Left forelimb (tissue), 1 donor: ENCODE data around the gene QSOX1.
"Not testable (repeated sequence)": the region's sequence is repeated elsewhere in the genome, so short reads cannot be mapped to it uniquely, and the experiment has no call there.

Experiments used
- DNase-seq: peaks from one replicate; pipeline ENCODE4 v3.0.0-alpha.2; 2018; ENCODE audit warnings: low spot score

The QSOX1 gene, protein sequence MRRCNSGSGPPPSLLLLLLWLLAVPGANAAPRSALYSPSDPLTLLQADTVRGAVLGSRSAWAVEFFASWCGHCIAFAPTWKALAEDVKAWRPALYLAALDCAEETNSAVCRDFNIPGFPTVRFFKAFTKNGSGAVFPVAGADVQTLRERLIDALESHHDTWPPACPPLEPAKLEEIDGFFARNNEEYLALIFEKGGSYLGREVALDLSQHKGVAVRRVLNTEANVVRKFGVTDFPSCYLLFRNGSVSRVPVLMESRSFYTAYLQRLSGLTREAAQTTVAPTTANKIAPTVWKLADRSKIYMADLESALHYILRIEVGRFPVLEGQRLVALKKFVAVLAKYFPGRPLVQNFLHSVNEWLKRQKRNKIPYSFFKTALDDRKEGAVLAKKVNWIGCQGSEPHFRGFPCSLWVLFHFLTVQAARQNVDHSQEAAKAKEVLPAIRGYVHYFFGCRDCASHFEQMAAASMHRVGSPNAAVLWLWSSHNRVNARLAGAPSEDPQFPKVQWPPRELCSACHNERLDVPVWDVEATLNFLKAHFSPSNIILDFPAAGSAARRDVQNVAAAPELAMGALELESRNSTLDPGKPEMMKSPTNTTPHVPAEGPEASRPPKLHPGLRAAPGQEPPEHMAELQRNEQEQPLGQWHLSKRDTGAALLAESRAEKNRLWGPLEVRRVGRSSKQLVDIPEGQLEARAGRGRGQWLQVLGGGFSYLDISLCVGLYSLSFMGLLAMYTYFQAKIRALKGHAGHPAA

DNA sequence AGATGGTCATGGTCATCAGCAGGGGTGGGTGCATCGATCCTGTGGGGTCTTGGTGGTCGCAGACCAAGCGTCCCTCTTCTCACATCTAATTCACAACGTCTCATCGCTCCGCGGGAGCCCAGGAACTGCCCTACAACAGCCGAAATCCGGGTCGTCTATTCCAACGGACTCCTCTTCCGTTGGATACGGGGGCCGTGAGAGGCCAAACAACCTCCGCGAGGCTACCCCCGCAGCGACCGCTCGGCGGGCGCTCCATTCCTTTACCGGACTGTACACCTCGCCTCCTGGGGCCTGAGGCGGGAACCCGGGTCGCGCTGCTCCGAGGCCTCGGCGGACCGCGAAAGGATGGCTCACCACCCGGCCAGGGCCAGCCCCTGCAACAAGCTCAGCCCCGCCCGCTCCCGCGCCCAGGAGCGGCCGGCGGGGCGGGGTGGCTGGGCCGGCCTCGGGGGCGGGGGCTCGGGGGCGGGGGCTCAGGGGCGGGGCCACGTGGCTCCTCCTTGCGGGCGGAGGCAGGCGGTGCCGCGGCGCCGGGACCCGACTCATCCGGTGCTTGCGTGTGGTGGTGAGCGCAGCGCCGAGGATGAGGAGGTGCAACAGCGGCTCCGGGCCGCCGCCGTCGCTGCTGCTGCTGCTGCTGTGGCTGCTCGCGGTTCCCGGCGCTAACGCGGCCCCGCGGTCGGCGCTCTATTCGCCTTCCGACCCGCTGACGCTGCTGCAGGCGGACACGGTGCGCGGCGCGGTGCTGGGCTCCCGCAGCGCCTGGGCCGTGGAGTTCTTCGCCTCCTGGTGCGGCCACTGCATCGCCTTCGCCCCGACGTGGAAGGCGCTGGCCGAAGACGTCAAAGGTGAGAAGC lies at the start of gene QSOX1:
Gene QSOX1, plus strand, starts transcription at position 545 of the 857 bp plus-strand sequence. Its CDS starts 39 bp downstream, at position 584.
- DNase-seq, result peak; percentile 95

DNA sequence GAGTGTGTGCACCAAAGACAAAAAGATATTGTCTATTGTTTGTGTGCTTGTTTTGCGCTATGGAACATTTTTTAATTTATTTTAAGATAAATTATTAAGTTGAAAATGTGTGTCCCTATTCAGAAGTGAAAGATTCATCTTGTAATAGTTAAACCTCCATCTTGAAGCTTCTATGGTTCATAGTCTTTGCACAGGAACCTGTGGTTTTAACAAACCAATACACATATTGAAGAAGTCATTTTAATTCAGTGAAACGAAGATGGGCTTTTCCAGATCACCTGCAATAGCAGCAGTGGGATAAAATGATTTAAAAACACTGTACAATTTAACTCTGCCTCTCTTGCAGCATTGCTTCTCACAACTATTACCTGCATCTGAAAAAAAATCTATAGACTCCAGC lies 42.6 kb upstream of the QSOX1 start:
- DNase-seq, result no peak

DNA sequence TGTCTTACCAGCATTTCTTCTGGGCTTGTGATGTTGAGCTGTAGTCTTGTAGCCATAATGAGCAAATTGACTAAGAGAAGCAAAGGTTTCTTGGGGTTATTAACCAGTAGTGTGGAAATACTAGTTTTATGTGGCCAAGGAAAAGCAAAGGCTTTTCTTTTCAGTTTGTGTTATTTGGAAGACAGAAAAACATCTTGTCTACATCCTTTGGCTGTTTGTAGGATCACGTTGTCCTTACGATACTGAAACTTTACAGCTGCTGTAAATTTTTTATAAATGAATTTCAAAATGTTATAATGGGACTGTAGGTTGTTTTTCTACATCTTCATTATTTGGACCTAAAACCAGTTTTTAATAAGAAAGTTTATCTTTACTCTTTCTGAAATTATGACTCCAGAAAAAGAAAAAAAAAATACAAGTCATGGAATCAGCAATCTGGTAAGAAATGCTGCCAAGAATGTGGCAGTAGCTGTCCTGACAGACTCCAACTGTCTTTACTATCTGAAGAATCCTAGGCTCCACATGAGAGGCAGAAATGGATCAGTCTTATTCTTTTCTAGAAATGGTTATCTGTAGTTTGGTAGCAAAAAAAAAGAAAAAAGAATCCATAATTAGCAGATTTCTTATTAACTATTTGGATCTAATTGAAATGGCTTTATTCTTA lies 41.6 kb upstream of the QSOX1 start:
- no peak for DNase-seq

DNA sequence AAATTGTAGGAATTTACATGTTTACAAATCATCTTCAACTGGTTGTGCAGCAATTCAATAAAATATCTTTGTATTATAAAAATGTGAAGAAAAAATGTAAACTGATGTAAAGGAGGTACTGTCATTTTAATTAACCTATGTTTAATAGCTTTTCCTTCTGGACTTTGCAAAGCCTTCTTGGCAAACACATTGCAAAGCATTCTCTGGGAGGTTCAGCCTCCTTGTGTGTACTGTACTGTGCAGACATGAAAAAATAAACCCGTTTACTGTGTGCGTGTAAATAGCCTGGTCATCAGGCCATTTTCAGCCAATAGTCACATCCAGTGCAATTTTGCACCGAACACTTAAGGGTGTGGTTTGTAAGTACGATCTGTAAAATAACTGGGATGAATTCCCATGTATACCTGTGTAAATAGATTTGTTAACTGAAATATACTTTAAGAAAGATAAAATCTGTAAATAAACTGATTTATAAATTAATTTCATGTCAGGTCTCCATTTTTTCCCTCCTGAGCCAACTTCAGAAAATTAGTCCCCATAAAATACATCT lies 40.2 kb upstream of the QSOX1 start:
- DNase-seq, result no peak

DNA sequence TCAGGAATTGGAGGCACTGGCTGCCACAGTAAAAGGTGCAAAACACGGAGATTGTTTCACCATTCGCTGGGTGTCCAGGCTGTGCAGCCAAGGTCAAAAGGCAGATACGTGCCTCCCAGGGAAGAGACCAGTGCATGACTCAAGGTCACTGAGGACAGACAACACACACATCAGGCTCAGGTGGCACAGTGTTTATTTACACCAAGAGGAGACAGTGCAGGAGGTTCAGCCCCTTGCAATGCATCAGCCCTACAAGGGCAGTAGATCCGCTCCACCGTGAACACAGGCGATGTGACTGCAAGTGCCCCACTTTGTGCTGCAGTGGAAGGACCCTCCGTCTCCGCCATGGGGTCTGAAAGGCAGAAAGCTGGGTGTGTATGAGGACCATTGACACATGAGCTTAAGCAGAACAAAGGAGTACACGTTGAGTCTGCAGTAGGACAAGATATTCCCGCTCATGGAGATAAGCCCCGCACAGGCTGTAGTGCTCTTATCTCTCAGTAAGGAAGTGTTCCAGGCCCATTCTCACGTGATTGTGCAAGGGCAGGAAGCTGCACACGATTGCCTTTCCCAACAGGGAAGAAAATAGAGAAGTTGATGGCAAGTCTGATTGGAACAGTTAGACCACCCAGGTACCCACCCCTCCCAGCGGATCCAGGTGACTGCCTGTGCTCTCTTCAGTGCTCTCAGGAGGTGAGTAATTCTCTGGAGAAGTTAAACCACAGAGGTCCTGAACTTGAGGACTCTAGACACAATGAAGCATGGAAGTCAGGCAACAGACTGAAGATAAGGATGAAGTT lies 37.5 kb upstream of the QSOX1 start:
- DNase-seq, result no peak

DNA sequence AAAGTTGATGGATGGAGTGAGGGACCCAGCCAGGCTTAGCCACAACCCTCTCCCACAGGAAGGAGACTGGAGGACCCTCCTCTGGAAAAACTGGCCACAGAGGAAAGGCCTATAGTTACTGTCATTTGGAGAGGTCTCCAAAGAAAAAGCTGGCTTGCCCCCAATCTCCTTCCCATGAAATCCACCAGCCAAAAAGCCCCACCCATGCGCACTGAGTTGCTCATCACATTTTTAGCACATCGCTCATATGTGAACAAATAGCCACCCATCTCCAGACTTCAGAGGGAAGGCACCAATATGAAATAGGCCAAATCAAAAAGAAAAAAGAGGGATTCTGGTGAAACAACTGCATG lies 36.9 kb upstream of the QSOX1 start:
- DNase-seq, result no peak

DNA sequence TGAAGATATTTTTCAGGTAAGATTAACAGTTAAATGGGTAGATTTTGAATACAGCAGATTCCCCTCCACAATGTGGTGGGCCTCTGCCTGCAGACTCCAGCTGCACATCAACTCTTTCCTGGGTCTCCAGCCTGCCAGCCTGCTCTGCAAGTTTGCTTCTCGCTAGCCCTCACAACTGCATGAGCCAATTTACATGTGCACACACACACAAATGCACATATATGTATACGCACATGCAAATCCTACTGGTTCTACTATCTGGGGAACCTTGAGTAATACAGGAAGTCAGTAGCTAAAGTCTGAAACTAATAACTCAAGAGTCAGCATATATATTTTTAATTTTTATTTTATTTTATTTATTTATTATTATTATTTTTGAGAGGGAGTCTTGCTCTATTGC lies 34.8 kb upstream of the QSOX1 start:
- DNase-seq, result no peak

DNA sequence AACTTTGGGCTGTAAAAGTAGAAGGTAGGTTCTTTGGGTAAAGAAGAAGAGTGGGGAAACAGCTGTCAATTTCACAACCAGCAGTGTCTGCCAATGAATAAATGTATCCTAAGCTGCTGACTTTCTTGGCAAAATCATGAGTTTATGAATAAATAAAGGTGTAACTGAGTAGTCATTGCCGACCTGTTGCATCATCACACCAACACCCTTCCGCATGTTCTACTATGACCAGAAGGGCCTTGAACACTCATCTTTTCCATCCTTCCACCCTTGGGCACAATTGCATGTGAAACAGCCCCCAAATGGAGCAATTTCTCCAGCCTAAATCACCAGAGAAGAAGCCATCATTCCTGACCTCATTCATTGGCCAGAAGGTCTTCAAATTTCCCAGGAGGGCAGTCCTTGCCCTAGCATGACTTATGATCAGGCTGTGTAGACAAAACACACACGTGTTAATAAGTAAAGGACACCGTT lies 31.2 kb upstream of the QSOX1 start:
- DNase-seq, result no peak

DNA sequence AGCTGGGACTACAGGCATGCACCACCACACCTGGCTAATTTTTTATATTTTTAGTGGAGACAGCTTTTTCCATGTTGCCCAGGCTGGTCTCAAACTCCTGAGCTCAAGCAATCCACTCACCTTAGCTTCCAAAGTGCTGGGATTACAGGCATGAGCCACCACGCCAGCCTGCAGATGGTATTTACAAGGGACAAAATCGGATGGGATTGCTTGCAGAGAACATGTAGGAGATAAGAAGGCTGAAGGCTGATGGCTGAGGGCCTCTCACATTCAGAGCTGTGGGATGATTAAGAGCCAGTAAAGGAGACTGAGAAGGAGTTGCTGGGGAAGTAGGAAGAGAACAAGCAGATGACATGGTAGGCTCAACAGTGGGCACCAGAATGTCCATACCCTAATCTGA lies 24.0 kb upstream of the QSOX1 start:
- DNase-seq, result no peak

DNA sequence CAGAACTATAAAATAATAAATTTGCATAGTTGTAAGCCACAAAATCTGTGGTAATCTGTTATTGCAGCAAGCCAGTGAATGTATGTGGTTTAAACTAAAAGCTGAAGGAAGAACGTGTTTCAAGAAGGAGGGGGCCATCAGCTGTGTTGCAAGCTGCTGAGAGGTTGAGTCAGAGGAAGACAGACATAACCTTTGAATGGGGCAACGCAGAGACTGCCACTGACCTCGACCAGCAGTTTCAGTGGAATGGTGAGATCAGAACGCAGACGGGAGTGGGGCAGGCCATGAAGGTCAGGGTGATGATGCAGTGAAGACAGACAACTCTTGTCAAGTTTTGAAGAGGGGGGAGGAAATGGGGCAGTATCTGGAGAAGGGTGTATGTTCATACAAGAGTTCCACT lies 23.2 kb upstream of the QSOX1 start:
- no peak for DNase-seq

DNA sequence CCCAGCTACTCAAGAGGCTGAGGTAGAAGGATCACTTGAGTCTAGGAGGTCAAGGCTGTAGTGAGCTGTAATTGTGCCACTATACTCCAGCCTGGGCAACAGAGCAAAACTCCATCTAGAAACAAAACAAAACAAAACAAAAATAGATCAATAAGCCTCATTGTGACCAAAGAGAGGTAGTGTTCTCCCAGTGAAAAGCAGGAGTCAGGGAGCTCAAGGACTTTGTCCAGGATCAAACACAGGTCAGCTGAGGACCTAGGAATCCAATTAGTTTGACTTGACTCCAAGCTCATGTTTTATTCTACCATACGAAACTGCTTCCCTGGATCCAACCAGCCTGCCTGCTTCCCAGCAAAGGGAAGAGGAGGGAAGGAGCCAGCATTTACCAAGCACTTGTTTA lies 21.5 kb upstream of the QSOX1 start:
- DNase-seq, result no peak

DNA sequence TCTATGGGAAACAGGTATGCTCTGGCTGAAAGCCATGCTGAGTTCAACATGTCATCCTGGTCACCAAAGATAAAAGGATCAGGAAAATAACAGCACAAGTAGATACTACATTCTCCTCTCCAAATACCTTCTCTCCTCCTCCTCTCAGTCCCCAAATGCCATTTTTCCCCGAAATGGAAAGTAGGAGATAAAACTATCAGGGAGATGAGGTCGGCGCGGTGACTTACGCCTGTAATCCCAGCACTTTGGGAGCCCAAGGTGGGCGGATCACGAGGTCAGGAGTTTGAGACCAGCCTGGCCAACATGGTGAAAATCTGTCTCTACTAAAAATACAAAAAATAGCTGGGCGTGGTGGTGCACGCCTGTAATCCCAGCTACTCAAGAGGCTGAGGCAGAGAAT lies 21.0 kb upstream of the QSOX1 start:
- DNase-seq, result not testable (repeated sequence)

DNA sequence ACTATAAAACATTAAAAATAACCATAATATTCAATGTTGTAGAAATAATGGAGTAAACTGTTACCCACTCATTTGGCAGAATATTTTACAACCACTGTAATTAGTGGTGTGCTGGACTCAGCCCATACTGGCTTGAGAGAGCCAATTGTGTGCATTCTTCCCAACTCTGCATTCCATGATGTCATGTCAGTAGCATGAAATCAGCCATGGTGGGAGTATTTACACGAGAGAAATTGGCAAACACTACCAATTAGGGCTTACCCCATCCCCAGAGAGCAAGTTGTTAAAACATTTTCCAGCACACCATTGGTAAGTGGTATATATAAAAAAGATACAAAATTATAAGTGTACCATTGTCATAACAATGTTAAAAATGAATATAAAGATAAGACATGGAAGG lies 19.1 kb upstream of the QSOX1 start:
- DNase-seq, result no peak

DNA sequence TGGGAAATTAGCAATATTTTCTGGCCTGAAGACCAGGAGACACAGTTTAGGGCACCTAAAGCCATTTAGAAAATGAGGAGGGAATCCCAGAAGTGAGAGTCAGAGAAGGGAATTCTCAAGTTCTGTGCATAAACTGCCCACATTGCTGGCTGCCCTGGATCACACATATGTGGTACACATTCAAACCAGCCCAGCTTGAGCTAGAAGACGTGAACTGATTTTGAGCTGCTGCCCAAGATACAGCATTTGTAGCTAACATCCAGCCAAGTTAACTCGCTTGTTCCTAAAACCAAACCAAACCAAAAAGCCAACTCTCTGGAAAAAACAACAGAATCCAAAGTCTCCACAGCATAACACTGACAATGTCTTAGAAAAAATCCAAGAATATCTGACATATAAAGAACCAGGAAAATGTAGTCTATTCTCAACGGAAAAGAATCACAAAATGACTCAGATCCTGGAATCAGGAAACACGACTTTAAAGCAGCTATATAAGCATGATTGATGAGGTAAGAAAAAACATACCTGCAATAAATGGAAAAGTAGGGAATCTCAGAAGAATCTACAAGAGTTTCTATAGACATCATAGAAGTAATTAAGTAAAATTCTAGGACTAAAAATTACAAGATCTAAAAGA lies 18.2 kb upstream of the QSOX1 start:
- DNase-seq, result no peak

DNA sequence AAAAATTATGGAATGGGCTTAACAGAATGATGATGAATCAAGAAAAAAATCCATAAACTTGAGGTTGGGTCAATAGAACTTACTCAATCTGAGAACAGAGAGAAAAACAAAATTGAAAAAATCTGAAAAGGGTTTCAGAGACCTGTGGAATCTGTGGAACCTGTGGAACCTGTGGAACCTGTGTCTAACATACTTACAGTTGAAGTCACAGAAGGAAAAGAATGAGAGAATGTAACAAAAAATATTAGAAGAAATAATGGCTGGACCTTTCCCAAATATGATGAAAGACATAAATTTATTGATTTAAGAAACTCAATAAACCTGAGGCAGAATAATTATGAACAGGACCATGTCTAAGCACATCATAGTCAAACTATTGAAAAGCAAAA lies 17.7 kb upstream of the QSOX1 start:
- DNase-seq, result no peak

DNA sequence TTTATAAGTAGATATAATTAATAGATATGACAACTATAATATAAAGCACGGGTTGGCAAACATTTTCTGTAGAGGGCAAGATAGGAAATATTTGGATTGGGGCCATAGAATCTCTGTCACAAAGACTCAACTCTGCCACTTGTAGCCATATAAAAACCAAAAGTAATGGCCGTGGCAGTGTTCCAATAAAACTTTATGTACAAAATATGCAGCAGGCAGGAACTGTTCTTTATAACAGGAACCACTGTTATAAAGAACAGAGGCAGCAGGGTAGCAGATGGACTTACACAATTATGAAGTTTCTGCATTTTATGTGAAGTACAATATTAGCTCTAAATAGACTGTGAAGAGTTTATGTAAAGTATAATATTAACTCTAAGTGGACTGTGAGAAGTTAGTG lies 16.9 kb upstream of the QSOX1 start:
- DNase-seq, result no peak

DNA sequence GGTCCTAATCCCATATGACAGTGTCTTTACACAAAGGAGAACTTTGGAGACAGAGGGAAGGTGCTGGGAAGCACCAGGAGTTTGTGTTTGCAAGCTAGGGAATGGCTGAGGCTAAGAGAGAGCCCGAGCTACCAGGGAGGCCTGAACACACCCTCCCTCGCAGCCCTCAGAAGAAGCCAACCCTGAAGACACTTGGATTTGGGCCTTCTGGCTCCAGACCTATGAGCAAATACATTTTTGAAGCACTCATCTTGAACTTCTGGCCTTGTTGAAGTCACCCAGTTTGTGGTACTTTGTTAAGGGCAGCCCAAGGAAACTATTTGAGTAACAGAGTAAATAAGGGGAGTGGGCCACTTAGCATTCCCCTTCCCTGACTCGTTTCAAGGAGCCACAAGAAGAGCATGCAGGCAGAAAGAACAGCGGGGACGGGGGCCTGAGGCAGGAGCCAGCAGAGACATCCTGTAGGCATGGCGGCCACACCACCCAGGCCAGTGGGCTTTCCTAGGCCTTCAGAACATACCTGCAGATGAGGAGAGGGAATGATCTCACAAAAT lies 13.2 kb upstream of the QSOX1 start:
- no peak for DNase-seq

DNA sequence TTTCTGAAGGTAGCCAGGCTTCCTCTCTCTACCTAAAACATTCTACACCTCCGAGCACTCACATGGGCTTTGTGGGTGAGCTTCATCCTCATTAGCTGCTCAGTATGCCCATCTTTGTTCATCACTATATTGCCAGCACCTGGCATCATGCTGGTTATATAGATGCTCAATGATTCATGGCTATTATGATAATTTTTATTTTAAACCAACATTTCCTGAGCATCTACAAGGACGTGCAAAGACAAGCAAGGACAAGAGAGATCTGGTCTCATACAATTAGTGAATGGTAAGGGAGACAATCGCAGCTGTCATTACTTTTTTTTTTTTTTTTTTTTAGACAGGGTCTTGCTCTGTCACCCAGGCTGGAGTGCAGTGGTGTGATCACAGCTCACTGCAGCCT lies 11.3 kb upstream of the QSOX1 start:
- no peak for DNase-seq

DNA sequence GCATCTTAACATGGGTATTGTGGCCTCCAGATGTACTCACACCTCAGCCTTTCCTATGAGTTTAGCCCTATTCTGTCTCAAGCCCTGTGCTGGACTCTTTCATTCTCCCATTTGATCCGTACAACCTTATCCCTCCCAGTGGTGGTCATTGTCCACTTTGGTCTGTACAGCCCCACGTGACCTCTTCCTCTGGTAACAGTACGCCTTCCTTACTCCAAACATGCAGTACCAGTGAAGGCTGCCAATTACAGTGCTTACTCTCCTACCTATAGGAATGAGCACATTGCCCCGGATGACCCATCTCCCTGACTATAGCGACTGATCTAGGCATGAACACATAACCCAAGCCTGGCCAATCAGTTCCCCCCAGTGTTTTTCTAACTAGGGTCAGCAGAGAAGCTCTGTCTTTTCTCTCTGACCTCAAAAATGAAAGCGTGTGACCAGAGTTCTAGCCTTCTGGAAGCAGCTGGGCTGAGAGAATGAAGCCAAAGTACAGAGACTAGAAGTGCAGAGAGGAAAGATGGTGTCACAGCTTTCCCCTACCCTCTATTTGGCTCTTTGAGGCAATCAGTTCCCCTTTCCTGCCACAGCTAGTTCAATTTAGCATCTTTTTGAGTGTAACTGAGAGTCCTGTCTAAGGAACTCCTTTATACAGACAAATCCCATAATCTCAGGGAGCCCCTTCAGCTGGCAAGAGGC lies 9.9 kb upstream of the QSOX1 start:
- DNase-seq, result no peak
